ENCODE results near the gene TRABD.

TRABD gene

DNA sequence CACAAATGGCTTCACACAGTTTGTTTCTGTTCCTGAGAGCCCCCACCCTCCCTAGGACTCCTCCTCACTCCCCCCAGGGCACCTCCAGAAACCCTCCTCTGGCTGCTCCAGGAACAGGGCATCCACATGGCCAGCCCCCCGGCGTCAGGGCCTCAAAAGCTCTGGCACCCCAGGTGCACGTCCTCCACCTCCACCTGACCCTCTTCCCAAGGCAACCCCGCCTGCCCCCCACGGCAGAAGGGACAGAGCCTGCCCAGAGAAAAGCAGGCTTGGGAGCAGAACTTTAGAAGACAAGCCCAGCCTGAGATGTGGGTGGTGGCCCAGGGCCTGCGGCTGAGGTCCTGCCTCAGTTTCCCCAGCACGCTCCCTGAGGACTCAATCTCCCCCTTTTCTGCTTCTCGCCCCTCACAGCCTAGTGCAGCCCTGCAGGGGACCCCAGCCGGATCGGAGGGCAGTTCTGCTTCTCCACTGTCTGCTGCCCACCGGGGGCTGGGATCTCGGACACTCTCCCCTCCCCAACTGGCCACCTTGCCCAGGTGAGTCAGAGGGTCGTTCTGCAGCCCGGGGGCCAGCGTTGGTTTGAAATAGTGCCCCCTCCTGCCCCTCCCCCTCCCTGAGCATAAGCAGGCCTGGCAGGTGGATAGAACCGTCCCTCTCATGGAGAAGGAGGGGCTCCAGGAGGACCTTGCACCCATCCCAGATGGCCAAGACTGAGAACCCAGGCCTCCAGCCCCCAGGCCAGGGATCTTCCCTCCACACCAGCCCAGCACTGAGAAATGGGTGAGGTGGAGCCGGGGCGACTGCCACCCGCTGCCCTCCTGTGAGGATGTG is 2.4 kb upstream of the TRABD start:
- H3K27ac ChIP-seq: peak overlapping the region; percentile 80; the same call in 1 of the 2 replicates
- no peak for TF ChIP-seq ZFX (IDR thresholded peaks at IDR 0.05; ENCODE audit: borderline replicate concordance)
- TF ChIP-seq, protein P1, sequence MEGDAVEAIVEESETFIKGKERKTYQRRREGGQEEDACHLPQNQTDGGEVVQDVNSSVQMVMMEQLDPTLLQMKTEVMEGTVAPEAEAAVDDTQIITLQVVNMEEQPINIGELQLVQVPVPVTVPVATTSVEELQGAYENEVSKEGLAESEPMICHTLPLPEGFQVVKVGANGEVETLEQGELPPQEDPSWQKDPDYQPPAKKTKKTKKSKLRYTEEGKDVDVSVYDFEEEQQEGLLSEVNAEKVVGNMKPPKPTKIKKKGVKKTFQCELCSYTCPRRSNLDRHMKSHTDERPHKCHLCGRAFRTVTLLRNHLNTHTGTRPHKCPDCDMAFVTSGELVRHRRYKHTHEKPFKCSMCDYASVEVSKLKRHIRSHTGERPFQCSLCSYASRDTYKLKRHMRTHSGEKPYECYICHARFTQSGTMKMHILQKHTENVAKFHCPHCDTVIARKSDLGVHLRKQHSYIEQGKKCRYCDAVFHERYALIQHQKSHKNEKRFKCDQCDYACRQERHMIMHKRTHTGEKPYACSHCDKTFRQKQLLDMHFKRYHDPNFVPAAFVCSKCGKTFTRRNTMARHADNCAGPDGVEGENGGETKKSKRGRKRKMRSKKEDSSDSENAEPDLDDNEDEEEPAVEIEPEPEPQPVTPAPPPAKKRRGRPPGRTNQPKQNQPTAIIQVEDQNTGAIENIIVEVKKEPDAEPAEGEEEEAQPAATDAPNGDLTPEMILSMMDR (IDR thresholded peaks at IDR 0.05): no peak

DNA sequence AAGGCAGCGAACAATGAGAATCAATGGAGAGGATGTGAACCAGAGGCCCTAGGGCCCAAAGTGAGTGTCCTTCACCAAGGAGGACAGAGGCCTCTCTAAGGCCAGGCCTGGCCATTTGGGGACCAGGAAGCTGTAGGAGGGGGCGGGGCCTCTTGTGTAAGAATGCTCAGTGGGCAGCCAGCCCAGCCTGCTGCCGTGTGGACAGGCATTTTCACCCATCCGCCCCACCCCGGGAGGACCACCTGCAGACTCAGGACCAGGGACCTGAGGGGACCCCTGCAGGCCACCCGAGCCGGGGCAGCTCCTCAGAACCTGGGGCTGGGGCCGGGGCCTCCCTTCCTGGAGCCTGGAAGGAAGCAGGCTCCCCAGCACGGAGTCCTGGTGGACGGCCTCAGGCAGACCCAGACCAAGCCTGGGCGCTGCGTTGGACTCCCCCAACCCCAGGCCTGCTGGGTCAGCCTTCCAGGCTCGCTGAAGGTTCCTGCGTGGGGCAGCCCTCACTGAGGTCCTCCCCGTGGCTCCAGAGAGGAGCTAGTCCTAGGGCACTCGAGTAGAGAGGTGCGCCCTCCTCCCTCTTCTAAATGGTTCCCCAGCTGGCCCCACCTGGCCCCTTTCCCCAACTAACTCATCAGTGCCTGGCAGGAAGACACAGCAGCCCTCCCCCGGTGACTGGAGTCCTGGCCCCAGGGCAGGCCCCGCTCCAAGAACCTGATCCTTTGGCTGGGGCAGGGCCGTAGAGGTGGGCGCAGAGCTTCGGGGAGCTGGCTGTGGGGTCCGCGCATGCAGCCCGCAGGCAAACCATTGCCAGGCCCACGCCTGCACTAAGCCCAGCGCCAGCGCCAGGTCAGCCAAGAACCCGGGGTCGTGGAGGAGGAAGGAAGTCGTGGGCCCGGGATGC is 1.5 kb upstream of the TRABD start:
- peak overlapping the region; percentile 80; the same call in 1 of the 2 replicates for H3K27ac ChIP-seq
- TF ChIP-seq, protein P1 (IDR thresholded peaks at IDR 0.05): no peak
- no peak for TF ChIP-seq ZFX (IDR thresholded peaks at IDR 0.05; ENCODE audit: borderline replicate concordance)

DNA sequence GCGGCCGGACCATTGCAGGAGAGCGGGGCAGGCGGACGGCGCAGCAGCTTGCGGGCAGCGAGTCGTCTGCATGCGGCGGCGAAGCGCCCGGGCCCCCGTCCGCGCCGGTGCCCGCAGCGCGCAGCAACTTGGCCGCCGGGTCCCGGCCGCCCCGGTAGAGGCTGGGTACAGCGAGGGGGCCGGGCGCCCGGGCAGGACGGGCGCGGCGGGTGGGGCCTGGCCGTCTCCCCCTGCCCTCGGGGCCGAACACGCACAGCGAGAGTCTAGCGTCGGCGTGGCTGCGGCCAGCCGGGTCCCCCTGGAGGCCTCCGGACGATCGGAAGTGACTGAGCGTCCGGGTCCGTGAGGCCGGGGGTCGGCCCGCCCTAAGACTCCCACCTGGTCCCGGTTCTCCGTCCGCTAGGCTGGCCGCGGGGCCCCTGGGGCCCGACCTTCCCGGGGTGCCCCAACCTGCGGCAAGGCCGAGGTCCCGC is 775 bp upstream of the TRABD start:
- peak overlapping the region; percentile 80 for H3K27ac ChIP-seq
- TF ChIP-seq, protein P1 (IDR thresholded peaks at IDR 0.05): no peak
- no peak for TF ChIP-seq ZFX (IDR thresholded peaks at IDR 0.05; ENCODE audit: borderline replicate concordance)

DNA sequence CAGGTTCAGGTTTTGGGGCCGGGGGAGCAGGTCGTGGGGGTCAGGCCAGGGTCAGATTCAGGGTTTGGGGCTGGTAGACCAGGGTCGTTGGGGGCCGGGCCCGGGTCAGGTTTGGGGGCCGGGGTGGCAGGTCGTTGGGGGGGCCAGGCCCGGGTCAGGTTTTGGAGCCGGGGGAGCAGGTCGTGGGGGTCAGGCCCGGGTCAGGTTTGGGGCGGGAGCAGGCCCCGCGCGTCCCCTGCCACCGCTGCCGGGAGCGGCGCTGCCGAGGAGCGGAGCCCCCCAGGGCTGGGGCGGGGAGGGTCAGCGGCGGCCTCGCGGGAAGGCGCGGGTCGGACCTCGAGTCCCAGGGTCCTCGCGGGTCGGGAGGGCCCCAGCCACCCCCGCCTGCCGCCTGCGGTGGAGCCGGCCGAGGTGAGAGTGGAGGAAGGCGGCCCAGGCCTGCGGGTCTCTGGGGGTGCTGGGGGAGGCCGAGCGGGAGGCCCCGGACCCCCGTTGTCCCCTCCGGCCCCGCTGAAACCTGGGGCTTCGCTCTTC is 535 bp downstream of the TRABD start:
- TF ChIP-seq, protein P1 (IDR thresholded peaks at IDR 0.05): no peak
- no peak for TF ChIP-seq ZFX (IDR thresholded peaks at IDR 0.05; ENCODE audit: borderline replicate concordance)
- H3K27ac ChIP-seq: peak overlapping the region; percentile 80

DNA sequence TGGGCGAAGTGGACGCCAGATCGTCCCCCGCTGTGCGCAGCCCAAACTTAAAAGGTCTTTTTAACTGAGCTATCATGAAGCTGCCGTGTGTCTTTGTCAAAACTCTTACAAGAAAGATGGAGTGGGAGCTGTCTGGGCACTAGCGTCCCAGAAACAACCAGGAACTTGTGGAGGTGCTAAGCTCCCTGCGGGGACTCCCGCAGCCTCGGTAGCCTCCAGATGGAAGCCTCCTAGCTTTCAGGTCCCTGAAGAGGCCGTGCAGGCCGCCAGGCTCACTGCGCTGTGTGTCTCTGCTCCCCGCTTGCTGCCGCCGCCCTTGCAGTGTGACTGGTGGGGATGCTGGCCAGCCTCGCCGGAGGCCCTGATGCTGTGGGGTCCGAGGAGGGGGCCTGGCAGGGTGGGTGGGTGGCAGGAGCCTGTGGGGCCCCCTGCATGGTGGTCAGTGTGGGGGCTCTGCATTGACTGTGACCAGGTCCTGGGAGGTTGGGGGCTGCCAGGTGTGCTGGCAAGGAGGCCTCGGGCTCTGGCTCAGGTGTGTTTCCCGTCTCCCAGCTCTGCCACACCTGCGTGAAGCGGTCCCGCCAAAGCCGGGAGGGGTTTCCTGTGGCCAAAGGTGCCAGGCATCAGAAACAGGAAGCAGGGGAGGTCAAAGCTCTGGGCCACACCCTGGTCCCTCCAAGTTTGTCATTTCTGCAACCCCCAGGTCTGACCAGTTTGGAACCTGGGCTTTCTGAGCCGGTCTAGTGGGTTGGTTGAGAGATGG is 1.2 kb downstream of the TRABD start:
- TF ChIP-seq, protein P1 (IDR thresholded peaks at IDR 0.05): no peak
- no peak for TF ChIP-seq ZFX (IDR thresholded peaks at IDR 0.05; ENCODE audit: borderline replicate concordance)
- H3K27ac ChIP-seq: peak overlapping the region; percentile 80

DNA sequence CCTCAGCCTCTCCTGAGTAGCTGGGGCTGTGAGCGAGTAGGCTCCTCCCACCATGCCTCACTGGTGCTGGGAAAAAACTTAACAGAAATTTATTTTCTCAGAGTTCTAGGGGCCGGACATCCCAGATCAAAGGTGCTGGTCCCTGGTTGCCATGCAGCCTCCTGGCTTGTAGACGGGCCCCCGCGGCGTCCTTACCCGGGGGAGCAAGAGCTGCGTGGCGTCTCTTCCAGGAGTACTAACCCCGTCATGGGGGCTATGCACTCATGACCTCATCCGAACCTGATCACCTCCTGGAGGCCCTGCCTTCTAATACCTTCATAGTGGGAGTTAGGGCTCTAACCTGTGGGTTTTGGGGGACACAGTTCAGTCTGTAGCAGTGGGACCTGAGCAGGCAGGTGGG is 2.6 kb downstream of the TRABD start:
- TF ChIP-seq, protein P1 (IDR thresholded peaks at IDR 0.05): no peak
- no peak for TF ChIP-seq ZFX (IDR thresholded peaks at IDR 0.05; ENCODE audit: borderline replicate concordance)
- peak overlapping the region; percentile 80 for H3K27ac ChIP-seq

Data from 22Rv1 (cell line).